Measurements from ENCODE around the gene WIZ.

GRCh38 chr19:15374105-15374651 is 75.6 kb downstream of the WIZ start:
- TF ChIP-seq EP300 (IDR thresholded peaks at IDR 0.05; ENCODE audit: borderline replicate concordance) = no peak
- TF ChIP-seq MAX (IDR thresholded peaks at IDR 0.05) = no peak
- TF ChIP-seq RAD21 (IDR thresholded peaks at IDR 0.05; ENCODE audit: low read depth) = no peak
- TF ChIP-seq NFIC (IDR thresholded peaks at IDR 0.05) = no peak
- no peak for TF ChIP-seq REST (IDR thresholded peaks at IDR 0.05; ENCODE audit: low read depth)
- no peak for TF ChIP-seq TEAD4 (IDR thresholded peaks at IDR 0.05)
- TF ChIP-seq CREB1 (IDR thresholded peaks at IDR 0.05; ENCODE audit: low read depth) = no peak
